GM10248 (cell line): ENCODE data around the gene VSTM2L.

Experiments
- CTCF ChIA-PET: fragments of 300-600 bp; sonication (Branson Sonifier 250); formaldehyde crosslinking; extraction: SDS; loops from one replicate; lab custom pipeline; 2021; ENCODE audit warnings: antibody characterized with exemption; lab: Yijun Ruan, JAX
- POLR2A ChIA-PET: fragments of 350-650 bp; sonication (Branson Sonifier 250); formaldehyde crosslinking; extraction: SDS; loops from one replicate; lab custom pipeline; 2020; ENCODE audit warnings: antibody characterized with exemption; lab: Yijun Ruan, JAX
- DNase-seq: peaks from one replicate; pipeline ENCODE4 v3.0.0; 2012; ENCODE audit errors: extremely low spot score
- CTCF ChIP-seq: IDR thresholded peaks from 2 replicates; pipeline ENCODE4 v1.5.1; 2012; ENCODE audit warnings: mild to moderate bottlenecking, low read depth; ENCODE audit errors: extremely low read depth, missing control alignments, control extremely low read depth

The VSTM2L gene

DNA sequence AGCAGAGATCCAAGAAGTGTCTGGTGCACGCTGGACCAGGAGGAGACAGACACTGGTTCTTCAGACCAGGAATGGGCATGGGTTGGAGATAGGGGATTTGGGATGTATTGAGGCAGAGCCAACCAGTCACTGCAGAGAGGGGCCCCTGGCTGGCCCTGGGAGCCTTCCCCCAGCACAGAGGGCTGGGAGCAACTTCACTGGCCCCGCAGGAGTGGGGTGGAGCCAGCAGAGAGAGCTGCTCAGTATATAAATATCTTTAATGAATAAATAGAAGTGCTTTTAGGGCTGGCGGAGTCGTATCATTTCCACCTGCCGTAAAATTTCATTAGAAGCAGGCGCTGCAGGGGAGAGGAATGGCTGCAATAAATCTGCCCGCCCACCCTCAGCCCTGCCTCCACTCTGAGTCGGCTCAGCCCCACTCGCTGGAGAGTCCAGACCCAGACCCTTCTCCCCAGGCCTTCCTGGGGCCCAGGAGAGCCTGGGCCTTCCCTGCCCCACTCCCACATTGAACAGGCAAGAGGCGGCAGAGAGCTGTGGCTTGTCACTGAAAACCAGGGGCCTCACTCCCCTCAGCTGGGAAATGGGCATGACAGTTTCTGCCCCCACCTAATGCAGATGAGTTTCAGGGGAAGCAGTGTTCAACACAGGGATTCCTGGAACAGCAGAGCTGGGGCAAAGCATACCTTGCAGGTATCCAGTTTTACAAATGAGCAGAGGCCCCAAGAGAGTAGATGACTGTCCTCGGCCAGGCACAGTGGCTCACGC is 23.9 kb upstream of the VSTM2L start:
- no peak for TF ChIP-seq CTCF
- DNase-seq: no peak
- ChIA-PET POLR2A (no interaction called here), CTCF (no interaction called here)

DNA sequence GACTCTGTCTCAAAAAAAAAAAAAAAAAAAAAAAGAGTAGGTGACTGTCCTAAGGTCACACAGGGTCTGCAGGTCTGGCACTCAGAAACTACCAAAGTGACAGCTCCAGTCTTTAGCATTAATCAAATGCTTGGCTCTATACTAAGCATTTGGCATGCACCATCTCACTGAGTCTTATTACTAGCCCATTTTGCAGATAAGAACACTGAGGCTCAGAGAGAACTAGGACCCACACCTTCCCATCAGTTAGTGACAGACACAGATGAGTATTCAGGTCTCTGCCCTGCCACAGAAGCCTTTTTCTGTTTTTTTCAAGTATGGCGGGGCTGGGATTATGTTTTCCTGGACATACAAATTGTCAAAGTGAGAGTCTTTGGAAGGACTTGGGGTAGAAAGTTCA is 23.1 kb upstream of the VSTM2L start:
- DNase-seq: no peak
- CTCF ChIA-PET: interaction anchor here (0.8 kb wide), 1 partner anchor 23 kb away, joined by 4 read pairs; no protein-coding TSS in a partner anchor
- no peak for TF ChIP-seq CTCF
- POLR2A ChIA-PET: no interaction called here

DNA sequence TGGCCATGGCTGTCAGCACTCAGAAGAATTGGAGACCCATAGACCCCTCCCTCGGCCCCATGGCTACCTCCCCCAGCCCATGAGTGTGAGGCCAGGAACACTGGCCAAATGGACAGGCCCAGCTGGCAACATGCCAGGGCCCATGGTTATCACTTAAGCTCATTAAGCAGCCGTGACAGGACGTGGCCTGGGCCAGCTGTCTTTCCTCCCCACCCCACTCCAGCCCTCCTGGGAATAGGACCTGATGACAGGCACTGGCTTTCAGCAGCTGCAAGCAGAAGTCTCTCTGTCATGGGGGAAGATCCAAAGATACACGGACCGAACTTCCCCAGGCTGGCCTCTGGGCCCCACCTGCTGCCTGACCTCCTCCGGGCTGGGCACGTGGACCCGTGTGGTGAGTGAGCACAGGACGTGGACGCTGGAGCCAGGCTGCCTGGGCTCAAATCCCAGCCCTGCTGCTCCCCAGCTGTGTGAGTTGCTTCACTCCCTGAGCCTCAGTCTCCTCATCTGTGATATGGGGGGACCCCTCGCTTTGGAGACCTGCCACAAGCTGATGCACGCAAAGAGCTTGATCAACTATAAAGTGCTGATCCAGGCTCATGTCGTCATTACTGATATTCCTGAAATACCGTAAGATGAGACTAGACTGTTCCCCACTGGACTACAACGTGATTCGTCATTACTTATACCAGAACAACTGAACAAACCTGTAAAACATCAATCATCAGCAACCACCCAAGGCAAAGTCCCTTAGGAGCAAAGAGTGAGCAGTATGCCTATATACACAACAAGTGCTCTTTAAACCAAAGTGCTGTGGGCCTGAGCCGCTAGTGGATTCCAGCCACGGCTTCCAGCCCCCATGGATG is 22.0 kb upstream of the VSTM2L start:
- no peak for DNase-seq
- TF ChIP-seq CTCF: no peak
- ChIA-PET POLR2A (interaction anchor here (0.6 kb wide), 1 partner anchor 421 kb away, joined by 5 read pairs; no protein-coding TSS in a partner anchor), CTCF (interaction anchor here (0.8 kb wide), 1 partner anchor 21 kb away, joined by 4 read pairs; no protein-coding TSS in a partner anchor)

DNA sequence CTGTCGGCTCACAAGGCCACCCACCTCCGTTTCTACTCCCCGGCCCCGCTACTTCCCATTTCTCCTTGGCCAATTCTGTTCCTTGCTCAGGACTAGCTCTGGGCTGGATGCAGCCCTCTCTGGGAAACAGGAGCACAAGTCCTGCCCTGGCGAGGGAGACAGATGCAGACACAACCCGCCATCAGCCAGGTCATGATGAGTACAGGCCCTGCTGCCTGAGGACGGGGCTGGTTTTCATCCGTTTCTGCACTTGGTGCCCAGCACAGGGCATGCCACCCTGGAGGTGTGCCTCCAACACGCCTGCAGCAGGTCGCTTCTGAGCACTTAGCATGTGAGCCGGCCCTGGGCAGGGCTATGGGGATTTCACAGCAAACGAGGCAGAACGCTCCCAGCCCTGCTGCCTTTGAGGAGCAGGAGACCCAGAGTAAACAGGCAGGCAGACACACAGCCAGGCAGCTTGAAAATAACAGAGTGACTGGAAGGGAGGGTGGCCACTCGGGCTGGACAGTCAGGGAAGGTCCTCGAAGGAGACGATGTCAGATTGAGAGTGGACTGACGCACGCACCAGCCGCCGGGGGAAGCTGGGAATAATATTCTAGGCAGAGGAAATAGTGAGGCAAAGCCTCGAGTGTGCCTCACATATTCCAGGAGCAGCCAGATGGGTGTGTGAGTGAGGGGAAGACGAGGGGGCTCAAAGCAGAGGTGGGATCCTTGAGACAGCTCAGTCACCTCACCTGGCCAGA is 21.2 kb upstream of the VSTM2L start:
- ChIA-PET POLR2A (no interaction called here), CTCF (no interaction called here)
- no peak for DNase-seq
- TF ChIP-seq CTCF: no peak

GRCh38 chr20:37882961-37883712 is 19.8 kb upstream of the VSTM2L start:
- no peak for DNase-seq
- no peak for TF ChIP-seq CTCF
- POLR2A ChIA-PET: no interaction called here
- CTCF ChIA-PET: interaction anchor here (1.0 to 1.5 kb wide), 3 partner anchors 11 to 28 kb away, joined by 3 to 4 read pairs (median 3); partner anchors contain the start of gene VSTM2L
